ENCODE data around the gene RBM12. TPM values are rescaled to one million over a fixed set of nuclear protein-coding genes. Genes with fewer than 3 reads are reported as not detected.

RBM12 gene
- total and polyA plus RNA-seq, 12 donors = 6.0 to 63.0 (median 51.5) TPM

DNA sequence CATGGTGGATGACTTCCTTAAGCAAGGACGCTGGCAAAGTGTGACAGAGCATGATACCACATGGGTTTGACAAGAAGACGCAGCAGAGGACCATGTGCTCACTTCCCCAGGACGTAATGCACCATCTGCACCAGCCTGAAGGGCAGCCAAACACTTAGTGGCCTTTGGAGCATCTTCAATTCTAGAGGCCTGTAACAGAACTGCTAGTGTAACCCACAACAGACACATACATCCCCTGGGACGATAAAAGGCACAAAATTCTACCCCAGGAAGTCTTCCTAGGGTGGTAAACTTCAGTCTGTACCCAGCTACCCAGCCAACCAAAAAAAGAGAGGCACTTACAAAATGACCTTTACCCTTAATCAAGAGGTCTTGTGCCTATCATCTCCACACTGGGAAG is 9.2 kb upstream of the RBM12 start:
- 86 to 96% methylated on average over 4 of the region's 4 CpGs for WGBS, 2 donors
- Histone ChIP-seq H3K36me3 (peaks cover 0 to 100% (median 57%) of the 10 kb centered on the region in 9 donors), H3K27me3 (no peaks in the 10 kb centered on the region), H3K4me1 (no peaks in the 10 kb centered on the region), H3K9me3 (no peaks in the 10 kb centered on the region), H3K4me3 (no peak overlapping the region), H3K27ac (no peak overlapping the region)
- TF ChIP-seq, protein P1, sequence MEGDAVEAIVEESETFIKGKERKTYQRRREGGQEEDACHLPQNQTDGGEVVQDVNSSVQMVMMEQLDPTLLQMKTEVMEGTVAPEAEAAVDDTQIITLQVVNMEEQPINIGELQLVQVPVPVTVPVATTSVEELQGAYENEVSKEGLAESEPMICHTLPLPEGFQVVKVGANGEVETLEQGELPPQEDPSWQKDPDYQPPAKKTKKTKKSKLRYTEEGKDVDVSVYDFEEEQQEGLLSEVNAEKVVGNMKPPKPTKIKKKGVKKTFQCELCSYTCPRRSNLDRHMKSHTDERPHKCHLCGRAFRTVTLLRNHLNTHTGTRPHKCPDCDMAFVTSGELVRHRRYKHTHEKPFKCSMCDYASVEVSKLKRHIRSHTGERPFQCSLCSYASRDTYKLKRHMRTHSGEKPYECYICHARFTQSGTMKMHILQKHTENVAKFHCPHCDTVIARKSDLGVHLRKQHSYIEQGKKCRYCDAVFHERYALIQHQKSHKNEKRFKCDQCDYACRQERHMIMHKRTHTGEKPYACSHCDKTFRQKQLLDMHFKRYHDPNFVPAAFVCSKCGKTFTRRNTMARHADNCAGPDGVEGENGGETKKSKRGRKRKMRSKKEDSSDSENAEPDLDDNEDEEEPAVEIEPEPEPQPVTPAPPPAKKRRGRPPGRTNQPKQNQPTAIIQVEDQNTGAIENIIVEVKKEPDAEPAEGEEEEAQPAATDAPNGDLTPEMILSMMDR (IDR thresholded peaks at IDR 0.05) = no peak
- ATAC-seq (no peak), DNase-seq (no peak)
- intact Hi-C loops (cut with DNase I) = no loop called here

- Histone ChIP-seq H3K4me3 (no peak overlapping the region), H3K9me3 (no peaks in the 10 kb centered on the region), H3K27ac (no peak overlapping the region), H3K27me3 (no peaks in the 10 kb centered on the region), H3K4me1 (peaks cover 0 to 4% (median 0%) of the 10 kb centered on the region in 9 donors), H3K36me3 (peaks cover 0 to 74% (median 44%) of the 10 kb centered on the region in 9 donors)
- intact Hi-C loops (cut with DNase I) = loop anchor here in 3 of 10 donors (10.0 kb wide), 3 partner anchors 55 to 205 kb away; partner anchors contain the start of genes ERGIC3 (in 1 of the 3) and SPAG4 (in 1 of the 3)
- DNase-seq = no peak
- 85 to 91% methylated on average over 1 of the region's 1 CpG for WGBS, 2 donors
- no peak for ATAC-seq
- TF ChIP-seq, protein P1 (IDR thresholded peaks at IDR 0.05) = no peak
These were observed 5.0 kb upstream of the RBM12 start for GRCh38 chr20:35669681-35670080.

- TF ChIP-seq, protein P1 (IDR thresholded peaks at IDR 0.05) = no peak
- no peak for DNase-seq
- 97 to 99% methylated on average over 5 of the region's 5 CpGs for WGBS, 2 donors
- Histone ChIP-seq H3K27ac (no peak overlapping the region), H3K4me1 (peaks cover 0 to 4% (median 0%) of the 10 kb centered on the region in 9 donors), H3K27me3 (no peaks in the 10 kb centered on the region), H3K4me3 (no peak overlapping the region), H3K36me3 (peaks cover 0 to 69% (median 39%) of the 10 kb centered on the region in 9 donors), H3K9me3 (no peaks in the 10 kb centered on the region)
- no peak for ATAC-seq
- intact Hi-C loops (cut with DNase I) = loop anchor here in 3 of 10 donors (10.0 kb wide), 3 partner anchors 54 to 204 kb away; partner anchors contain the start of genes ERGIC3 (in 1 of the 3) and SPAG4 (in 1 of the 3)
These were observed 4.5 kb upstream of the RBM12 start for GRCh38 chr20:35669221-35669620.

DNA sequence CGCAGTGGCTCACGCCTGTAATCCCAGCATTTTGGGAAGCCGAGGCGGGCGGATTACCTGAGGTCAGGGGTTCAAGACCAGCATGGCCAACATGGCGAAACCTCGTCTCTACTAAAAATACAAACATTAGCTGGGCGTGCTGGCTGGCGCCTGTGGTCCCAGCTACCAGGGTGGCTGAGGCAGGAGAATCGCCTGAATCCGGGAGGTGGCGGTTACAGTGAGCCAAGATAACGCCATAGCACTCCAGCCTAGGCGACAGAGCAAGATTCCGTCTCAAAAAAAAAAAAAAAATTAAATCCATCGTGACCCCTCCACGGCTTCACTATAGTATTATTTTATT is 1.2 kb upstream of the RBM12 start:
- H3K4me3 ChIP-seq = no peak overlapping the region
- 98% methylated on average over 17 of the region's 17 CpGs for WGBS, 2 donors
- DNase-seq (no peak), ATAC-seq (no peak)
- intact Hi-C loops (cut with DNase I) = loop anchor here in 5 of 10 donors (2.0 to 10.0 kb wide), 4 partner anchors 49 to 201 kb away; partner anchors contain the start of genes ERGIC3 (in 1 of the 5) and SPAG4 (in 1 of the 5)
- no peaks in the 10 kb centered on the region for H3K9me3 ChIP-seq
- peaks cover 0 to 36% (median 16%) of the 10 kb centered on the region in 9 donors for H3K36me3 ChIP-seq
- H3K27ac ChIP-seq = no peak overlapping the region
- peaks cover 3 to 32% (median 26%) of the 10 kb centered on the region in 9 donors for H3K4me1 ChIP-seq
- H3K27me3 ChIP-seq = no peaks in the 10 kb centered on the region
- TF ChIP-seq, protein P1 (IDR thresholded peaks at IDR 0.05) = no peak

Data from heart right ventricle (tissue), 16 donors.